H1 (cell line): Measurements from ENCODE around the gene RIMBP2. TPM values are rescaled to one million over a fixed set of nuclear protein-coding genes. Genes with fewer than 3 reads are reported as not detected.
A peak's percentile ranks its signal among the peaks of the same experiment; 100 is the strongest.
"Not testable (repeated sequence)": the region's sequence is repeated elsewhere in the genome, so short reads cannot be mapped to it uniquely, and the experiment has no call there.

Experiments used
- CTCF ChIA-PET: fragments of 300-600 bp; sonication (Branson Sonifier 250); formaldehyde crosslinking; loops from one replicate; lab custom pipeline; 2021; ENCODE audit not compliant: partially characterized antibody; lab: Charles Lee
- POLR2A ChIA-PET: fragments of 300-600 bp; sonication (Branson Sonifier 250); formaldehyde crosslinking; loops from one replicate; lab custom pipeline; 2021; ENCODE audit warnings: inconsistent platforms; ENCODE audit not compliant: partially characterized antibody; lab: Charles Lee
- DNase-seq, 2 experiments: peaks; one replicate each; pipeline versions ENCODE4 v3.0.0 to v3.0.0-alpha.2; 2010 to 2022; ENCODE audit warnings: low spot score in 2 of 2, low read depth in 1 of 2, mixed read lengths in 1 of 2
- FAIRE-seq: peaks from 2 replicates; lab custom pipeline; 2011; peaks lifted over from hg19 to GRCh38; lab: Jason Lieb, UNC
- H2AFZ ChIP-seq: 2 replicates; pipeline ENCODE4 v1.8.1; 2012; ENCODE audit warnings: low read length, inconsistent platforms
- H2AK5ac ChIP-seq: 2 replicates; pipeline ENCODE4 v1.6.1; 2013; ENCODE audit warnings: low read depth, low read length
- H2BK120ac ChIP-seq: replicated peaks from 2 replicates; pipeline ENCODE3; 2013; ENCODE audit warnings: low read depth, low read length, inconsistent platforms
- H2BK12ac ChIP-seq: 2 replicates; pipeline ENCODE4 v1.6.1; 2013; ENCODE audit warnings: low read depth, low read length
- H2BK15ac ChIP-seq: 2 replicates; pipeline ENCODE4 v1.6.1; 2013; ENCODE audit warnings: low read length
- H2BK20ac ChIP-seq: 2 replicates; pipeline ENCODE4 v1.6.1; 2013; ENCODE audit warnings: low read length
- H2BK5ac ChIP-seq: 2 replicates; pipeline ENCODE4 v1.6.1; 2013; ENCODE audit warnings: low read depth, low read length
- H3K14ac ChIP-seq: 2 replicates; pipeline ENCODE4 v1.6.1; 2013; ENCODE audit warnings: inconsistent platforms; ENCODE audit not compliant: insufficient read length
- H3K18ac ChIP-seq: 2 replicates; pipeline ENCODE4 v1.6.1; 2013; ENCODE audit warnings: low read length; ENCODE audit errors: extremely low read depth
- H3K23ac ChIP-seq: 2 replicates; pipeline ENCODE4 v1.6.1; 2013; ENCODE audit warnings: inconsistent platforms; ENCODE audit not compliant: insufficient read length
- H3K23me2 ChIP-seq: 2 replicates; pipeline ENCODE4 v1.6.1; 2013; ENCODE audit warnings: low read depth, low read length
- H3K27ac ChIP-seq: 2 replicates; pipeline ENCODE4 v1.6.1; 2011; ENCODE audit warnings: low read depth, low read length, inconsistent platforms
- H3K27me3 ChIP-seq, 4 experiments: replicated peaks in 1 of 4; 1 replicate in 1 of 4; 2 replicates in 3 of 4; pipeline versions ENCODE4 v1.6.1 to v1.8.1; 2011 to 2013; ENCODE audit warnings: low read length in 3 of 4, mild to moderate bottlenecking in 3 of 4, inconsistent platforms in 2 of 4, mixed read lengths in 2 of 4, moderate library complexity in 1 of 4; ENCODE audit not compliant: control insufficient read depth in 3 of 4, insufficient read depth in 3 of 4; ENCODE audit errors: extremely low read depth in 1 of 4
- H3K36me3 ChIP-seq, 4 experiments: 2 replicates each; pipeline versions ENCODE4 v1.6.1 to v1.8.1; 2011 to 2013; ENCODE audit warnings: mild to moderate bottlenecking in 4 of 4, low read length in 3 of 4, moderate library complexity in 2 of 4, control low read depth in 1 of 4, inconsistent platforms in 1 of 4; ENCODE audit not compliant: insufficient read depth in 4 of 4, control insufficient read depth in 2 of 4
- H3K4ac ChIP-seq: replicated peaks from 2 replicates; pipeline ENCODE3; 2013; ENCODE audit warnings: low read length, low read depth, mixed read lengths, inconsistent platforms; ENCODE audit not compliant: insufficient read length
- H3K4me1 ChIP-seq, 4 experiments: replicated peaks in 1 of 4; 1 replicate in 1 of 4; 2 replicates in 3 of 4; pipeline versions ENCODE4 v1.6.1 to v1.8.1; 2011 to 2013; ENCODE audit warnings: low read length in 3 of 4, inconsistent platforms in 2 of 4, mixed read lengths in 1 of 4; ENCODE audit not compliant: insufficient read depth in 4 of 4, control insufficient read depth in 3 of 4
- H3K4me2 ChIP-seq, 2 experiments: 2 replicates each; pipeline versions ENCODE4 v1.6.1 to v1.8.1; 2011 to 2013; ENCODE audit warnings: low read depth in 2 of 2, low read length in 2 of 2, control low read depth in 1 of 2, inconsistent platforms in 1 of 2, mild to moderate bottlenecking in 1 of 2; ENCODE audit not compliant: insufficient read depth in 1 of 2
- H3K4me3 ChIP-seq, 4 experiments: fragments of 200-600, 300-600 bp in 1 of 4; sonication (generic), shearing (Covaris generic), sonication (Bioruptor Twin) in 1 of 4; 2 replicates each; pipeline versions ENCODE4 v1.5.1 to v1.8.1; 2011 to 2016; ENCODE audit warnings: low read length in 4 of 4, low read depth in 3 of 4, control low read depth in 2 of 4, inconsistent platforms in 2 of 4, mild to moderate bottlenecking in 2 of 4, mixed read lengths in 1 of 4, moderate library complexity in 1 of 4; ENCODE audit not compliant: insufficient read depth in 2 of 4; ENCODE audit errors: extremely low read depth in 1 of 4
- H3K56ac ChIP-seq: replicated peaks from 2 replicates; pipeline ENCODE3; 2013; ENCODE audit warnings: low read depth, mild to moderate bottlenecking, mixed read lengths, low read length, inconsistent platforms; ENCODE audit not compliant: insufficient read length
- H3K79me1 ChIP-seq: 2 replicates; pipeline ENCODE4 v1.6.1; 2013; ENCODE audit warnings: low read depth, low read length, control low read depth
- H3K79me2 ChIP-seq, 2 experiments: 2 replicates each; pipeline versions ENCODE4 v1.6.1 to v1.8.1; 2012 to 2013; ENCODE audit warnings: low read length in 2 of 2, mild to moderate bottlenecking in 2 of 2, inconsistent platforms in 1 of 2; ENCODE audit not compliant: insufficient read depth in 2 of 2, control insufficient read depth in 1 of 2
- H3K9ac ChIP-seq, 4 experiments: replicated peaks in 1 of 4; 1 replicate in 1 of 4; 2 replicates in 3 of 4; pipeline versions ENCODE4 v1.6.1 to v1.8.1; 2011 to 2013; ENCODE audit warnings: low read depth in 3 of 4, low read length in 3 of 4, control low read depth in 2 of 4, mild to moderate bottlenecking in 2 of 4, moderate library complexity in 2 of 4, inconsistent platforms in 1 of 4; ENCODE audit errors: extremely low read depth in 1 of 4
- H3K9me3 ChIP-seq, 2 experiments: 2 replicates each; pipeline versions ENCODE4 v1.6.1 to v1.8.1; 2012 to 2013; ENCODE audit warnings: mild to moderate bottlenecking in 2 of 2, moderate library complexity in 2 of 2, control low read depth in 1 of 2, inconsistent platforms in 1 of 2, low read depth in 1 of 2, low read length in 1 of 2, mixed read lengths in 1 of 2; ENCODE audit not compliant: insufficient read depth in 2 of 2
- H4K20me1 ChIP-seq, 2 experiments: replicated peaks in 1 of 2; 2 replicates each; pipeline versions ENCODE3 to v1.8.1; 2011 to 2013; ENCODE audit warnings: inconsistent platforms in 2 of 2, low read length in 2 of 2, mild to moderate bottlenecking in 1 of 2; ENCODE audit not compliant: insufficient read depth in 2 of 2, control insufficient read depth in 1 of 2
- H4K5ac ChIP-seq: 2 replicates; pipeline ENCODE4 v1.6.1; 2013; ENCODE audit warnings: low read length, low read depth, mixed read lengths, inconsistent platforms; ENCODE audit not compliant: insufficient read length
- H4K8ac ChIP-seq: 2 replicates; pipeline ENCODE4 v1.8.0; 2013; ENCODE audit warnings: mild to moderate bottlenecking, moderate library complexity, low read length, inconsistent platforms; ENCODE audit not compliant: insufficient read depth; ENCODE audit errors: extremely low read depth
- H4K91ac ChIP-seq: replicated peaks from 2 replicates; pipeline ENCODE3; 2013; ENCODE audit warnings: low read length, mixed read lengths, inconsistent platforms; ENCODE audit not compliant: insufficient read length
- CREB1 ChIP-seq: IDR thresholded peaks from 2 replicates; pipeline ENCODE4 v1.6.1; 2012; ENCODE audit warnings: inconsistent platforms
- polyA plus RNA-seq, 7 experiments: library from polyadenylated mRNA; depleted of rRNA in 3 of 7; stranded (reverse) in 5 of 7; unstranded in 2 of 7; fragments of >200 nt in 5 of 7; fragments of 200-250 nt in 2 of 7; gene quantifications; 1 replicate in 5 of 7; 2 replicates in 1 of 7; 4 replicates in 1 of 7; pipeline versions ENCODE4 v1.2.1 to v1.2.3, GENCODE V29; 2011 to 2013; ENCODE audit warnings: missing spikeins in 2 of 7, mixed read lengths in 2 of 7
- total RNA-seq: library from RNA; stranded (reverse); fragmentation: NEBNext Ultra II Directional; extraction: Animal tissue kit (Norgen Biotek cat#: 25700); gene quantifications from 2 replicates; pipeline ENCODE4 v1.2.1, GENCODE V29; 2021

Gene RIMBP2
- total and polyA plus RNA-seq, 2 of the 8 experiments (the other 6 are each of a cell fraction or from before 2014, with no cell fraction given): 0.18 to 0.65 TPM

DNA sequence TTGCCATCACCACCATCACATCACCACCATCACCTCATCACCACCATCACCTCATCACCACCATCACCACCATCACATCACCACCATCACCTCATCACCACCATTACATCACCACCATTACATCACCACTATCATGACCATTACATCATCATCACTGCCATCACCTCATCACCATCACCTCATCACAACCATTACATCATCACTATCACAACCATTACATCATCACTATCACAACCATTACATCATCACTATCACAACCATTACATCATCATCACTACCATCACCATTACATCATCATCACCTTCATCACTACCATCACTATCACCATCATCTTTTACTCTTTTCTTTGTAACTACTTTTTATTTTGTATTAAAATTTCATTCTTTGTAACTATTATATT lies 131.6 kb downstream of the RIMBP2 start:
- H4K8ac ChIP-seq: not testable (repeated sequence)

More for the DNA sequence above, 131.6 kb downstream of the RIMBP2 start:
- H3K36me3 ChIP-seq, H2BK12ac ChIP-seq, H3K9me3 ChIP-seq, DNase-seq, H3K27me3 ChIP-seq, H4K91ac ChIP-seq, POLR2A ChIA-PET, H4K20me1 ChIP-seq, H2BK120ac ChIP-seq, H3K4me2 ChIP-seq, H3K9ac ChIP-seq, H2BK15ac ChIP-seq, CTCF ChIA-PET, H2AFZ ChIP-seq, H3K23ac ChIP-seq, H2BK5ac ChIP-seq, H3K4me3 ChIP-seq, H3K14ac ChIP-seq, H4K5ac ChIP-seq, H3K4ac ChIP-seq, FAIRE-seq, H3K18ac ChIP-seq, H3K27ac ChIP-seq, H3K4me1 ChIP-seq, H3K79me2 ChIP-seq, H3K79me1 ChIP-seq, H2BK20ac ChIP-seq: not testable (repeated sequence)
- peak; percentile 70; the same call in 1 of the 2 replicates for TF ChIP-seq CREB1
- peaks cover 14% of the 10 kb centered on the region; the same call in 1 of the 2 replicates for H3K23me2 ChIP-seq
- H3K56ac ChIP-seq: peak overlapping the region; percentile 84
- peak overlapping the region; percentile 93; the same call in 1 of the 2 replicates for H2AK5ac ChIP-seq
